Liver (tissue), 9 donors: ENCODE data around the gene SHLD1. TPM values are rescaled to one million over a fixed set of nuclear protein-coding genes. Genes with fewer than 3 reads are reported as not detected.

ENCODE experiments used
- DNase-seq: peaks from one replicate; pipeline ENCODE4 v3.0.0-alpha.2; 2017; ENCODE audit warnings: low spot score
- H3K27ac ChIP-seq, 2 donors: one replicate each; pipeline ENCODE4 v1.7.0; 2013; ENCODE audit warnings: inconsistent platforms in 2 of 2, low read length in 2 of 2, control low read depth in 1 of 2, low read depth in 1 of 2, mild to moderate bottlenecking in 1 of 2
- H3K27me3 ChIP-seq, 4 donors: one replicate each; pipeline versions ENCODE4 v1.6.1 to v1.7.0; 2013; ENCODE audit warnings: low read length in 3 of 4, inconsistent platforms in 1 of 4, mild to moderate bottlenecking in 1 of 4, moderate library complexity in 1 of 4; ENCODE audit not compliant: control insufficient read depth in 4 of 4, insufficient read depth in 4 of 4
- H3K36me3 ChIP-seq, 4 donors: one replicate each; pipeline versions ENCODE4 v1.6.1 to v1.7.0; 2013; ENCODE audit warnings: low read length in 3 of 4, mild to moderate bottlenecking in 3 of 4, low read depth in 1 of 4, moderate library complexity in 1 of 4; ENCODE audit not compliant: control insufficient read depth in 4 of 4, insufficient read depth in 3 of 4
- H3K4me1 ChIP-seq, 4 donors: one replicate each; pipeline versions ENCODE4 v1.6.1 to v1.7.0; 2013; ENCODE audit warnings: low read length in 3 of 4, mild to moderate bottlenecking in 3 of 4, moderate library complexity in 1 of 4; ENCODE audit not compliant: control insufficient read depth in 4 of 4, insufficient read depth in 4 of 4
- H3K4me3 ChIP-seq, 3 donors: one replicate each; pipeline versions ENCODE4 v1.6.1 to v1.7.0; 2013; ENCODE audit warnings: low read length in 3 of 3, control low read depth in 1 of 3, low read depth in 1 of 3, mild to moderate bottlenecking in 1 of 3
- H3K9ac ChIP-seq, 2 donors: one replicate each; pipeline ENCODE4 v1.7.0; 2013; ENCODE audit warnings: low read length in 2 of 2, mild to moderate bottlenecking in 2 of 2, moderate library complexity in 2 of 2, control low read depth in 1 of 2, low read depth in 1 of 2
- H3K9me3 ChIP-seq, 4 donors: one replicate each; pipeline versions ENCODE4 v1.6.1 to v1.7.0; 2013; ENCODE audit warnings: low read length in 3 of 4; ENCODE audit not compliant: control insufficient read depth in 4 of 4
- ATF3 ChIP-seq: IDR thresholded peaks from 2 replicates; pipeline ENCODE4 v1.6.1; 2016; ENCODE audit warnings: antibody characterized with exemption
- CTCF ChIP-seq: fragments of 150-350 bp; IDR thresholded peaks from 2 replicates; pipeline ENCODE4 v1.5.1; 2017; ENCODE audit warnings: improper control_type of control experiment, low read depth, low read length; ENCODE audit not compliant: missing input control
- EGR1 ChIP-seq, 2 donors: IDR thresholded peaks; 2 replicates each; pipeline ENCODE4 v1.6.1; 2016 to 2018; ENCODE audit warnings: antibody characterized with exemption in 2 of 2, low read depth in 2 of 2
- FOXA1 ChIP-seq: IDR thresholded peaks from 2 replicates; pipeline ENCODE4 v1.6.1; 2016; ENCODE audit warnings: antibody characterized with exemption
- FOXA2 ChIP-seq: IDR thresholded peaks from 2 replicates; pipeline ENCODE4 v1.6.1; 2016; ENCODE audit warnings: antibody characterized with exemption
- GABPA ChIP-seq, 2 donors: IDR thresholded peaks in 1 of 2; conservative IDR thresholded peaks in 1 of 2; 2 replicates each; pipeline ENCODE4 v1.6.1; 2016; ENCODE audit warnings: antibody characterized with exemption in 2 of 2, mild to moderate bottlenecking in 1 of 2, moderate library complexity in 1 of 2
- HNF4A ChIP-seq, 2 donors: conservative IDR thresholded peaks; 2 replicates each; pipeline ENCODE4 v1.6.1; 2016; ENCODE audit warnings: antibody characterized with exemption in 2 of 2, mild to moderate bottlenecking in 2 of 2
- HNF4G ChIP-seq: IDR thresholded peaks from 2 replicates; pipeline ENCODE4 v1.6.1; 2016; ENCODE audit warnings: antibody characterized with exemption
- JUND ChIP-seq, 2 donors: IDR thresholded peaks; 2 replicates each; pipeline ENCODE4 v1.6.1; 2016; ENCODE audit warnings: antibody characterized with exemption in 2 of 2
- MAX ChIP-seq: IDR thresholded peaks from 2 replicates; pipeline ENCODE4 v1.6.1; 2016; ENCODE audit warnings: antibody characterized with exemption
- NR2F2 ChIP-seq: IDR thresholded peaks from 2 replicates; pipeline ENCODE4 v1.6.1; 2016; ENCODE audit warnings: antibody characterized with exemption
- RAD21 ChIP-seq, 2 donors: IDR thresholded peaks; 2 replicates each; pipeline ENCODE4 v1.6.1; 2016; ENCODE audit warnings: antibody characterized with exemption in 2 of 2, mild to moderate bottlenecking in 2 of 2
- REST ChIP-seq: IDR thresholded peaks from 2 replicates; pipeline ENCODE4 v1.6.1; 2016; ENCODE audit warnings: antibody characterized with exemption, mild to moderate bottlenecking
- RXRA ChIP-seq, 2 donors: IDR thresholded peaks; 2 replicates each; pipeline ENCODE4 v1.6.1; 2017 to 2018; ENCODE audit warnings: antibody characterized with exemption in 2 of 2, mild to moderate bottlenecking in 1 of 2
- SP1 ChIP-seq: IDR thresholded peaks from 2 replicates; pipeline ENCODE4 v1.6.1; 2018; ENCODE audit warnings: antibody characterized with exemption, mild to moderate bottlenecking
- TAF1 ChIP-seq: conservative IDR thresholded peaks from 2 replicates; pipeline ENCODE4 v1.6.1; 2016; ENCODE audit warnings: antibody characterized with exemption, mild to moderate bottlenecking
- YY1 ChIP-seq: IDR thresholded peaks from 2 replicates; pipeline ENCODE4 v1.6.1; 2016; ENCODE audit warnings: antibody characterized with exemption, mild to moderate bottlenecking
- ZBTB33 ChIP-seq: IDR thresholded peaks from 2 replicates; pipeline ENCODE4 v1.6.1; 2016; ENCODE audit warnings: antibody characterized with exemption
- WGBS: extraction: QIAGEN DNeasy Blood & Tissue Kit; methylation state at CpG from one replicate; pipeline ENCODE4 v1.1.7; 2013; 5-methylcytosine and 5-hydroxymethylcytosine counted together
- polyA plus RNA-seq, 2 donors: library from polyadenylated mRNA; stranded (reverse) in 1 of 2; unstranded in 1 of 2; fragments of 200-250 nt in 1 of 2; fragments of >200 nt in 1 of 2; fragmentation: Nextera tagmentation in 1 of 2; extraction: Ambion mirVana in 1 of 2; gene quantifications; one replicate each; pipeline versions ENCODE4 v1.2.1 to v1.2.3, GENCODE V29; 2013 to 2015
- total RNA-seq, 2 donors: library from RNA; depleted of rRNA; stranded (reverse); fragments of >200 nt; gene quantifications; one replicate each; pipeline ENCODE4 v1.2.3, GENCODE V29; 2014
- donor health status: healthy.
- donor health status: healthy.
- donor health status: healthy.
- donor health status: healthy.
- donor health status: healthy.

The SHLD1 gene
- total and polyA plus RNA-seq, 4 donors, result 0.92 to 5.0 (median 2.0) TPM

GRCh38 chr20:5811746-5812145 lies 61.5 kb downstream of the SHLD1 start:
- Histone ChIP-seq H3K27ac (no peak overlapping the region), H3K9me3 (no peaks in the 10 kb centered on the region), H3K4me1 (no peaks in the 10 kb centered on the region), H3K9ac (no peak overlapping the region), H3K4me3 (no peak overlapping the region), H3K27me3 (no peaks in the 10 kb centered on the region), H3K36me3 (no peaks in the 10 kb centered on the region)
- TF ChIP-seq HNF4A (conservative IDR thresholded peaks at IDR 0.05) (no peak), TAF1 (no peak)
- 97% methylated on average over 4 of the region's 4 CpGs for WGBS
- no peak for DNase-seq

GRCh38 chr20:5818346-5818681 lies 68.1 kb downstream of the SHLD1 start:
- H3K9ac ChIP-seq, result no peak overlapping the region
- no peak for TF ChIP-seq SP1
- TF ChIP-seq HNF4G, result no peak
- no peak for TF ChIP-seq GABPA (IDR thresholded peaks at IDR 0.05 in 1 of 2, conservative IDR thresholded peaks at IDR 0.05 in 1 of 2)
- no peak overlapping the region for H3K4me3 ChIP-seq
- H3K4me1 ChIP-seq, result no peaks in the 10 kb centered on the region
- no peaks in the 10 kb centered on the region for H3K27me3 ChIP-seq
- WGBS, result 96% methylated on average over 1 of the region's 1 CpG
- no peaks in the 10 kb centered on the region for H3K36me3 ChIP-seq
- H3K9me3 ChIP-seq, result no peaks in the 10 kb centered on the region
- DNase-seq, result no peak
- no peak overlapping the region for H3K27ac ChIP-seq

- Histone ChIP-seq H3K27me3 (no peaks in the 10 kb centered on the region), H3K36me3 (no peaks in the 10 kb centered on the region), H3K9me3 (no peaks in the 10 kb centered on the region), H3K4me3 (no peak overlapping the region), H3K27ac (no peak overlapping the region), H3K9ac (no peak overlapping the region), H3K4me1 (no peaks in the 10 kb centered on the region)
- 96% methylated on average over 1 of the region's 1 CpG for WGBS
- DNase-seq, result no peak
- TF ChIP-seq HNF4G, result no peak
- no peak for TF ChIP-seq FOXA1
- TF ChIP-seq EGR1 (IDR thresholded peaks at IDR 0.05; ENCODE audit: low read depth in 2 of 2), result no peak
- TF ChIP-seq NR2F2, result no peak
- no peak for TF ChIP-seq GABPA (IDR thresholded peaks at IDR 0.05 in 1 of 2, conservative IDR thresholded peaks at IDR 0.05 in 1 of 2)
- TF ChIP-seq ATF3, result no peak
- TF ChIP-seq REST, result no peak
- TF ChIP-seq ZBTB33, result no peak
- TF ChIP-seq RAD21 (IDR thresholded peaks at IDR 0.05), result no peak
- TF ChIP-seq JUND (IDR thresholded peaks at IDR 0.05), result no peak
- no peak for TF ChIP-seq HNF4A (conservative IDR thresholded peaks at IDR 0.05)
- TF ChIP-seq FOXA2, result no peak
- no peak for TF ChIP-seq CTCF
- TF ChIP-seq RXRA (IDR thresholded peaks at IDR 0.05), result no peak
- no peak for TF ChIP-seq MAX
- TF ChIP-seq TAF1, result no peak
- no peak for TF ChIP-seq YY1
- TF ChIP-seq SP1, result no peak
Observed at GRCh38 chr20:5820738-5821137, 70.5 kb downstream of the SHLD1 start.
